Sciatic nerve (tissue), 2 donors: ENCODE measurements around the gene TIMM29. TPM values are rescaled to one million over a fixed set of nuclear protein-coding genes. Genes with fewer than 3 reads are reported as not detected.
"Not testable (repeated sequence)": the region's sequence is repeated elsewhere in the genome, so short reads cannot be mapped to it uniquely, and the experiment has no call there.

Experiments used
- ATAC-seq: fragments of 200-7000 bp; cut with Tn5 transposase; one replicate; pipeline ENCODE4 v1.9.1; 2020; ENCODE audit warnings: mild to moderate bottlenecking, moderate library complexity
- DNase-seq: peaks from one replicate; pipeline ENCODE4 v3.0.0-alpha.2; 2020; ENCODE audit warnings: low spot score
- intact Hi-C: fragments of 100-400 bp; cut with DNase I; formaldehyde crosslinking; loops from one replicate; pipeline ENCODE4 v1.14.2; 2022
- total RNA-seq: library from RNA; stranded (reverse); fragmentation: NEBNext Ultra II Directional; extraction: Animal tissue kit (Norgen Biotek cat#: 25700); gene quantifications from one replicate; pipeline ENCODE4 v1.2.1, GENCODE V29; 2021
- donor health status: DM: no; HTN: no; CAD: no.
- donor health status: DM: no; HTN: no; CAD: no.

TIMM29 gene
- total RNA-seq, 1 donor from 2014 or later = 14.4 TPM

GRCh38 chr19:10927730-10928562, 665 bp upstream of the TIMM29 start:
- DNase-seq (no peak), ATAC-seq (peak; percentile 13)
- intact Hi-C loops = loop anchor here (10.0 kb wide), 1 partner anchor 53 kb away; the partner anchor contains the start of gene CARM1

- DNase-seq = no peak
- no peak for ATAC-seq
- intact Hi-C loops = loop anchor here (10.0 kb wide), 1 partner anchor 55 kb away; the partner anchor contains the start of gene CARM1
Observed at GRCh38 chr19:10929402-10929794, 787 bp downstream of the TIMM29 start.

GRCh38 chr19:10935371-10936059, 6.9 kb downstream of the TIMM29 start:
- DNase-seq (no peak), ATAC-seq (no peak)
- intact Hi-C loops = no loop called here

- intact Hi-C loops = no loop called here
- ATAC-seq (peak; percentile 73), DNase-seq (no peak)
Observed at GRCh38 chr19:10936661-10937084, 8.1 kb downstream of the TIMM29 start.

GRCh38 chr19:10941649-10942048, 13.0 kb downstream of the TIMM29 start:
- not testable (repeated sequence) for ATAC-seq

GRCh38 chr19:10943412-10943811, 14.8 kb downstream of the TIMM29 start:
- DNase-seq, ATAC-seq, intact Hi-C loops: not testable (repeated sequence)

More at GRCh38 chr19:10941649-10942048, 13.0 kb downstream of the TIMM29 start:
- DNase-seq, intact Hi-C loops: not testable (repeated sequence)

- intact Hi-C loops = no loop called here
- ATAC-seq (no peak), DNase-seq (no peak)
Observed at GRCh38 chr19:10945264-10945663, 16.7 kb downstream of the TIMM29 start.

- ATAC-seq (no peak), DNase-seq (no peak)
- intact Hi-C loops = no loop called here
Observed at GRCh38 chr19:10946958-10947657, 18.5 kb downstream of the TIMM29 start.

GRCh38 chr19:10952809-10953208, 24.2 kb downstream of the TIMM29 start:
- DNase-seq (no peak), ATAC-seq (no peak)
- intact Hi-C loops = no loop called here

GRCh38 chr19:10959277-10959968, 30.8 kb downstream of the TIMM29 start:
- intact Hi-C loops, ATAC-seq, DNase-seq: not testable (repeated sequence)

GRCh38 chr19:10960314-10961072, 31.9 kb downstream of the TIMM29 start, which contains the start of gene SMARCA4:
TSS of gene SMARCA4 (plus strand) at chr19:10961030. CDS start at chr19:10984152, 23,122 bp downstream.
- ATAC-seq = peak; percentile 98

GRCh38 chr19:10961073-10961860, 32.7 kb downstream of the TIMM29 start:
- intact Hi-C loops = no loop called here
- ATAC-seq (peak; percentile 16), DNase-seq (no peak)

More at GRCh38 chr19:10960314-10961072, 31.9 kb downstream of the TIMM29 start, which contains the start of gene SMARCA4:
- DNase-seq = peak; percentile 99
- intact Hi-C loops = no loop called here

GRCh38 chr19:10962863-10963262, 34.3 kb downstream of the TIMM29 start:
- DNase-seq = no peak
- intact Hi-C loops = no loop called here
- no peak for ATAC-seq

- ATAC-seq (no peak), DNase-seq (no peak)
- intact Hi-C loops = no loop called here
Observed at GRCh38 chr19:10963865-10964264, 35.3 kb downstream of the TIMM29 start.

GRCh38 chr19:10964903-10965302, 36.3 kb downstream of the TIMM29 start:
- DNase-seq = no peak
- intact Hi-C loops = no loop called here
- ATAC-seq = no peak

GRCh38 chr19:10965398-10965797, 36.8 kb downstream of the TIMM29 start:
- intact Hi-C loops = no loop called here
- ATAC-seq (no peak), DNase-seq (no peak)

- DNase-seq (no peak), ATAC-seq (no peak)
Observed at GRCh38 chr19:10966809-10967208, 38.2 kb downstream of the TIMM29 start.

More at GRCh38 chr19:10966809-10967208, 38.2 kb downstream of the TIMM29 start:
- intact Hi-C loops = no loop called here
